SU-DHL-6 (cell line): ENCODE results near the gene DAPL1.

Experiments used
- CTCF ChIP-seq: fragments of 200-600 bp; sonication (generic); IDR thresholded peaks from one replicate; pipeline ENCODE4 v1.5.1; 2017; ENCODE audit warnings: antibody characterized with exemption, mild to moderate bottlenecking, low read length, moderate library complexity; ENCODE audit not compliant: insufficient read depth, poor library complexity, severe bottlenecking
- EZH2phosphoT487 ChIP-seq: fragments of 200-600 bp; sonication (generic), shearing (Covaris generic); conservative IDR thresholded peaks from 2 replicates; pipeline ENCODE4 v1.6.1; 2018; ENCODE audit warnings: mild to moderate bottlenecking, antibody characterized with exemption, low read length, moderate library complexity, mixed read lengths

- TF ChIP-seq CTCF = no peak
- TF ChIP-seq EZH2phosphoT487 = no peak
These were observed 3.0 kb downstream of the DAPL1 start for GRCh38 chr2:158797963-158798700.
